GM10847 (cell line): ENCODE data around the gene HARS1.

ENCODE experiments used
- POLR2A ChIP-seq: IDR thresholded peaks from 2 replicates; pipeline ENCODE4 v1.6.1; 2011; ENCODE audit not compliant: insufficient read length; ENCODE audit errors: extremely low read depth

Gene HARS1, protein sequence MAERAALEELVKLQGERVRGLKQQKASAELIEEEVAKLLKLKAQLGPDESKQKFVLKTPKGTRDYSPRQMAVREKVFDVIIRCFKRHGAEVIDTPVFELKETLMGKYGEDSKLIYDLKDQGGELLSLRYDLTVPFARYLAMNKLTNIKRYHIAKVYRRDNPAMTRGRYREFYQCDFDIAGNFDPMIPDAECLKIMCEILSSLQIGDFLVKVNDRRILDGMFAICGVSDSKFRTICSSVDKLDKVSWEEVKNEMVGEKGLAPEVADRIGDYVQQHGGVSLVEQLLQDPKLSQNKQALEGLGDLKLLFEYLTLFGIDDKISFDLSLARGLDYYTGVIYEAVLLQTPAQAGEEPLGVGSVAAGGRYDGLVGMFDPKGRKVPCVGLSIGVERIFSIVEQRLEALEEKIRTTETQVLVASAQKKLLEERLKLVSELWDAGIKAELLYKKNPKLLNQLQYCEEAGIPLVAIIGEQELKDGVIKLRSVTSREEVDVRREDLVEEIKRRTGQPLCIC

DNA sequence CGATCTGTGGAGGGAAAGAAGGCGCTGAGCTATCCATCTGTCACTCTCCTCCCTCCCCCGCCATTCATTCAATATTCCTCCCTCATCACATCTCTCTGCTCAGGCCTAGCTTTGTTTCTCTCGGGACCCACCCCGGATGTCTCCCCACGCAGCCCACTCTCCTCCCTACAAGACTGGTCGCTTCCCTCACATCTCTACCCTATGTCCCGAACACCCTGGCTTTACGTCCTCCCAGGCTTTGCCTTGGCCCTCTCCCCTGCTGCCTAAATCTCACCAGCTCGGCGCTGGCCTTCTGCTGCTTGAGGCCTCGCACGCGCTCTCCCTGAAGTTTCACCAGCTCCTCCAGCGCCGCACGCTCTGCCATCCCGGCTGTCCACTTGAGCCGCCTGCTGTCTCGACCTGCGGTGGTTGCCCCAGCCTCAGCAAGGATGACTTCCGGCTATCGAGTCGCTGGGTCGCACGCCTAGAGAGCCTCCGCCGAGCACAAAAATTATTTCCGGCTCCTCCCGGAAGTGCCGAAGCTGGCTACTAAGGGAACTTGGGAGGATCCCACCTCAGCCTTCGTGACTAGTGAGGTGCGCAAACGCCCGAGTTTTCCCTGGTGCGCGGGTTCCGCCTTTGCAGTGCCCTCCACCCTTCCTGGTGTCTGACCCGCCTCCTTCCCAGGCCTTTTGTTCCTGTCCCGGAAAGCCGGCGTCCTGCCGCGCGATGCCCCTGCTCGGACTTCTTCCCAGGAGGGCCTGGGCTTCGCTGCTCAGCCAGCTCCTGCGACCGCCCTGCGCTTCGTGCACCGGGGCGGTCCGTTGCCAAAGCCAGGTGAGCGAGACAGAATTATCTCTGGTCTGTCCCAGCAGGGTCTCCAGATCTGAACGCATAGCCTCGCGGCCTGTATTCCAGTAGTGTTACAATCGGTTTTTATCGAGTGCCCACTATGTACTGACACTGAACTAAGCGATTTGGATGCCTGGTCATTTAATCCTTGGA, at the start of gene HARS1, which contains the start of gene HARS2:
Gene HARS1 (minus strand): TSS at position 430 of the 984 bp plus-strand sequence. CDS start 66 bp downstream, at position 364.
Gene HARS2 (plus strand): TSS at position 515 of the 984 bp plus-strand sequence. CDS start 194 bp downstream, at position 709.
- peak; percentile 97 for TF ChIP-seq POLR2A

DNA sequence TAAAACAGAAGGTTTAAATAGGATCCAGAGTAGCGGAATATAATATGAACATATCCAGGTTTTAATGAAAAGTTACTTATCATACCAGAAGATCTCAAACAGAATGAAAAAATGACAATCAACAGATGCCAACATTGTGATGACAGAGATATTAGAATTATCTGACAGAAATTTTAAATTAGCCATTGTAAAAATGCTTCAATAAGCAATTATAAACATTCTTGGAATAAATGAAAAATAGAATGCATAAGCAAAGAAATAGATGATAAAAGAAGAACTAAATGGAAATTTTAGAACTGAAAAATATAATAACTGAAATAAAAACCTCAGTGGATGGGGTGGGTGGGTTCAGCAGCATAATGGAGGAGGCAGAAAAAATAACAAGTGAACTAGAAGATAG, 46.3 kb upstream of the HARS1 start:
- TF ChIP-seq POLR2A = no peak

DNA sequence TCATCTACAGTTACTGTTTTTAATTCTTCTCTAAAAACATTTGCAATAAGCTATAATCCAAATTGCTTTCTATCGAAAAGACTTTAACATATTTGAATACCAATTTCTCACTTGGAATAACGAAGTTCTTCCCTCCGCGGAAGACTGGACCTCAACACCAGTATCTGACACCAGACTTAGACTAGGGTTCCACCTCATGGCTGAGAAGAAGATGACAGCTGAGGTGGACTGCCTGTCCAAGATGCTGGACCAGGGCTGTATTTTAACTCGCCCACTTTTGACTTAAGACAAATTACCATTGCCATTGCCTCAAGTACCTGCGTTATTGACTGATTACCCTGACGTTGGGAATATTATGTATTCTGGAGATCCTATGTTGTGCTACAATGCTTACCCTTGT, 43.2 kb upstream of the HARS1 start:
- no peak for TF ChIP-seq POLR2A

DNA sequence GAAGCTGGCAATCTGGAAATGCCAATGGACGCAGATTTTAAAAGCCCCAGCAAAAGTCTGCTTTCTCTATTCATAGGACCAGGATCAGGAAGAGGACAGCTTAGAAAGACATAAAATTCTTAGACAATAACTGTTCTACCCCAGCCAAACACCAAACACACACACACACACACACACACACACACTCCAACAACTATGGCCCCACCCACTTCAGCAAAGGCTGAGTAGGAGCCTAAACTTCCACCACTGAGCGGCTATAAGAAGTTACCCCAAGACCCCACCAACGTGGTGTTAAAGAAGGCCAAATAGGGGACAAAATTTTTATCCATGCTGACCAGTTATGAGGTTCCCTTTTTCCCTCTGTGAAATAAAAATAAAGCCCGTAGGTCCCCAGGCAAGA, 41.9 kb upstream of the HARS1 start:
- no peak for TF ChIP-seq POLR2A

DNA sequence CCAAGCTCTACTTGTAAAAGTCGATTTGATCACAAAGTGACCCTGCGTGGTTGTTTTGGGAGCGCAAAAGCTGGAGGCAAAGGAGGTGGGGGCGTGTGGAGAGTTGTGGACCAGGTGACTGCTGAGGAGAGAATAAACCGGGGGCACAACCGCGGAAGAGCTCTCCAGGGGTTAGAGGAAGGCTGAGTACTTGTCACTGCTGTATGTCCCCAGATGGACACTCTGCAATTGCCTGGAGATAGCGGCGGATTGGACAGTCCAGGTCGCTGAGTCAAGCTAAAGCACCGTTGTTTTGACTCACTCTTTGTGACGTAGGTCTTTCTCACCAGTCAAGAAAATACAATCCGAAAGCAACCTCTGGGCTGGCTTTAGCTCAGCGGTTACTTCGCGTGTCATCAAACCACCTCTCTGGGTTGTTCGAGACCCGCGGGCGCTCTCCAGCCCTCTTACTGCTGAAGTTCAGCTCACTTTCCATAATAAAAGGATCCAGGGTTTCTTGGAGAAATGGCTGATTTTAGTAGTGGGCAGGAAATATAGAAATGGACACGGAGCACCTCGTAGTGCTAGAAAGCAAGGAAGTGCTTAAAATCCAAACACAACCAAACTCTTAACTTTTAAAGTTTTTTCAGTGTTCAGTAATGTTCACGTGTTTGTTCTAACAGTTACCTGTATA, 34.8 kb upstream of the HARS1 start:
- TF ChIP-seq POLR2A = no peak

DNA sequence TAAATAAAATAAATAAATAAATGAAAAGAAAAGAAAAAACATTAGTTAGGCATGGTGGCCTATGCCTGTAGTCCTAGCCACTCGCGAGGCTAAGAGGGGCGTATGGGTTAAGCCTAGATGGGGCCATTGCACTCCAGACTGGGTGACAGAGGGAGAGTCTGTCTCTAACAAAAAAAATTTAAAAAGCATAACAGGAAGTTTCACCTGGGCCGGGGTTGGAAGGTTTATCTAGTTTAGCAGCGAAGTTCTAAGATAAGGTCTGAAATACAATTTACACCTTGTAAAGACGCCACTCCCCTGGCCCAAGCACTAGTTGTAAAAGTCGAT, 27.1 kb upstream of the HARS1 start:
- no peak for TF ChIP-seq POLR2A

DNA sequence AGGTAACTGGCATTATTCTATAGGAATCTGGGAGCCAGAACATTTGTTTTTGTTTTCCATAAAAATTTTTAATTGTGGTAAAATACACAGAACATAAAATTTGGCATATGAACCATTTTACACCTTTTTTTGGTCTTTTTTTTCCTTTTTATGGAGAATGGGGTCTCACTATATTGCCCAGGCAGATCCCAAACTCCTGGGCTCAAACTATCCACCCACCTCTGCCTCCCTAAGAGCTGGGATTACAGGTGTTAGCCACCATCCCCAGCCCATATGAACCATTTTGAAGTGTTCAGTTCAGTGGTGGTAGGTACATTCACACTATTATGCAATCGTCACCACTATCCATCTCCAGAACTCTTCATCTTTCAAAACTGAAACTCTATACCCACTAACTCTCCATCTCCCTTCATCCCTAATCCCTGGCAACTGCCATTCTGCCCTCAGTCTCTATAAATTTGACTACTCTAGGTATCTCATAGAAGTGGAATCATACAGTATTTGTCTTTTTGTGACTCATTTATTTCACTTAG, 22.5 kb upstream of the HARS1 start:
- no peak for TF ChIP-seq POLR2A

DNA sequence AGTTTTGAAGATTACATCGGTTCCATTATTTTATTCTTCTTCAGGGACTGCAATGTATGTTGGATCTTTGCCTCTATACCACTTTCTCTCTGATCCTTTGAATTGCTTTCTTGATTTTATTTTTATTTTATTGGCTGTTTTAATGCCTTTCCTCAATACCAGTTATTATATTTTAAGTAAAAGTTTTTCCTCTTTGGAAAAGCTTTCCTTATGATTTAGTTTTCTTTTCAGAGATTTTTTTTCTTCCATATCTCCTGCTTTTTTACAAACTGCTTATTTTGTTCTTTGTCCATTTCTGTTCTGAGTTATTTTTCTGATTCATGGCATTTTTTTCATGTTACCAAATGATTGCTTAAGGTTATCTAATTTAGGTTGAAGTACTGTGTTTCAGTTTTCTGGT, 20.6 kb upstream of the HARS1 start:
- no peak for TF ChIP-seq POLR2A

DNA sequence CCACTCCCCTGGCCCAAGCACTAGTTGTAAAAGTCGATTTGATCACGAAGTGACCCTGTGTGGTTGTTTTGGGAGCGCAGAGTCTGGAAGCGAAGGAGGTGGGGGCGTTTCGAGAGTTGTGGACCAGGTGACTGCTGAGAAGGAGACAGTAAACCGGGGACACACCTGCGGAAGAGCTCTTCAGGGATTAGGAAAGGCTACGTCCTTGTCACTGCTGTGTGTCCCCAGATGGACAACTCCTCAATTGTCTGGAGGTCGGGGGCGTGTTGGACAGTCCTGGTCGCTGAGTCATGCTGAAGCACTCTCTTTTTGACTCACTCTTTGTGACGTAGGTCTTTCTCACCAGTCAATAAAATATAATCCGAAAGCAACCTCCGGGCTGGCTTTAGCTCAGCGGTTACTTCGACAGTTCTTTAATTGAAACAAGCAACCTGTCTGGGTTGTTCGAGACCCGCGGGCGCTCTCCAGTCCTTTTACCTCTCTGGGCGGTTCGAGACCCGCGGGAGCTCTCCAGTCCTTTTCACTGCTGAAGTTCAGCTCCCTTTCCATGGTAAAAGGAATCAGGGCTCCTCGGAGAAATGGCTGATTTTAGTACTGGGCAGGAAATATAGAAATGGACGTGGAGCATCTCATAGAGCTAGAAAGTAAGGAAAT, 19.9 kb upstream of the HARS1 start:
- TF ChIP-seq POLR2A = no peak

DNA sequence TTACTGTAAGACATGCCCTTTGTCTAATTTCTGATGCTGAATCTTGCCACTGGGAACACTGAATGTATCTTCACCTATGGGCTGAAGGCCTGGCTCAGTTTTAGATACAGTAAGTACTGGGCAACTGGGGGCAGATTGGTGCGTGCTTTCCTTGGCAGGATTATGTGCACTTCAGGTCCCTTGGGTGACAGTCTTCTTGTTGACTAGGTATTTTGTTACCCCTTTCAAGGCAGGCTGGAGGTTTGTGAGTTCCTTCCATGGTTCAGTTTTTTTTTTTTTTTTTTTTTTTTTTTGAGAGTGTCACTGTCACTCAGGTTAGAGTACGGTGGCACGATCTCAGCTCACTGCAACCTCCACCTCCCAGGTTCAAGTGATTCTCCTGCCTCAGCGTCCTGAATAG, 16.6 kb upstream of the HARS1 start:
- no peak for TF ChIP-seq POLR2A

DNA sequence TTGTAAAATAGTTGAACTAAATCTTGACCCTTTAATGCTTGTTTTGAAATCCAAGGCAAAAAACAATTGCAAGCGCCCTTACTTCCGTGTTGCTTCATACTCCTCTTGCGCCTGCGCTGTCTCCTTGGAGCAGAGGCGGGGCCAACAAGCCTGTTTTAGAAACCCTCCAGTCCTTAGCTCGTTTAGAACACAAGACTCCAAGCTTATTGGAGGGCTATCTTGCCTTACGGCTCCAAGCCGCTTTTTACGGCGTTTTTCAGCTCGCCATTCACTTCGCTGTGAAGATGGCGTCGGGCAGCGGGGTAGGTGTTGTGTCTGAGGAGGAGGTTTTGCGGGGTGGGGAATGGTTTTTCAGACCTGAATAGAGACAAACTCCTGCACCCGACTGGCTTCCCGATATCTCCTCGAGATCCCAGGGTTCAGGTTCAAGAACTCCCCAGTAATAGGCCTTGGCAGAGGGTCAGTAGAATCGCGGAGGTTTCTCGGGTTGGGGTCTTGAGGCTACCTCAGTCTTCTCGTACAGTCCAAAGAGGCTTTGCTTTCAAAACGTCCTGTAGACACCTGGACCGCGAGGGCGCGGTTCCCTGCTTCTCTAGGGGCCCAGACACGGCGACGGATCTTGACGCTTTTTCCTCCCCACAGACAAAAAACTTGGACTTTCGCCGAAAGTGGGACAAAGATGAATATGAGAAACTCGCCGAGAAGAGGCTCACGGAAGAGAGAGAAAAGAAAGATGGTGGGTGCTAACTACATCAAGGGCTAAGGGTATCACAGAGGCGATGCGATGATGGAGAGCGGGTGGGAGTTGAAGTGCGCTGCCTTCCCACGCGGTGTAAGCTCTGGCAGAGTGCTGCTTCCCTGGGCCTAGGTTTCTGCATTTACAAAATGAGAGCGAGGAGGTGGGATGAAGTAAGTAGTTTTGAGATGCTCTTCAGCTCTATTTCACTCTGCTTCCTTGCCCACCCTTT, 9.3 kb upstream of the HARS1 start, which contains the start of gene ZMAT2:
Gene ZMAT2 (plus strand): TSS at position 271 of the 968 bp plus-strand sequence. CDS start 14 bp downstream, at position 285.
- TF ChIP-seq POLR2A = peak; percentile 71

DNA sequence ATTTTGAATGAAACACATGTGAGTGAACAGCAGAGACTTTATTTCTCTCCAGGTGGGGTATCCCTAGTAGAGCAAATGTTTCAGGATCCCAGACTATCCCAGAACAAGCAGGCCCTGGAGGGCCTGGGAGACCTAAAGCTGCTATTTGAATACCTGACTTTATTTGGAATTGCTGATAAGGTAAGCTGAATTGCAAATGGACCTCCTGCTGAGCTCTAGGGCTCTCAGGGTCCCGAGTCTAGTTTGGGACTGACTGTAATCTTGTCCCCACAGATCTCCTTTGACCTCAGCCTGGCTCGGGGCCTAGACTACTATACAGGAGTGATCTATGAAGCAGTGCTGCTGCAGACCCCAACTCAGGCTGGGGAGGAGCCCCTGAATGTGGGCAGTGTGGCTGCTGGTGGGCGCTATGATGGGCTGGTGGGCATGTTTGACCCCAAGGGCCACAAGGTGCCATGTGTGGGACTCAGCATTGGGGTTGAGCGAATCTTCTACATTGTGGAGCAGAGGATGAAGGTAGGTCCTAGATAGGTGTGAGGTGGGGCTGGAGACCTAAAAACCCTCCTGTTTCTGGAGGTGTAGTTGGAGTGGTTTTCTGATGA, 5.8 kb upstream of the HARS1 start:
- no peak for TF ChIP-seq POLR2A

DNA sequence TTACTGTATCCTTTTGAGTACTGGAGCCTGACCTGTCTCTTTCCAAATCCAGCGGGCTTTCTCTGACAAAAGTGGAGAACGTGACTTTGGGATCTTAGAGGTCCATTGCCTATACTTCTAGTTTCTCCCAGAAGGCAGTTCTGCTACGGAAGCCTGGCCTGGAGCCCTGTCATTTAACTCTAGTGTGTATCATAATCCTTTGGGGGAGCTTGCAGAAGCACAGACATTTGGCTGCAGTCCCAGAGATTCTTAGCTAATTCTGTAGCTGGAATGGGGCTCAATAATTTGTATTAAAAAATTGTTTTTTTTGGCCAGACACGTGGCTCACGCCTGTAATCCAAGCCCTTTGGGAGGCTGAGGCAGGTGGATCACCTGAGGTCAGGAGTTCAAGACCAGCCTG, 3.1 kb upstream of the HARS1 start:
- TF ChIP-seq POLR2A = no peak
